Osteocyte (in vitro differentiated cells): Measurements from ENCODE around the gene REEP3. TPM values are rescaled to one million over a fixed set of nuclear protein-coding genes. Genes with fewer than 3 reads are reported as not detected.
"Not testable (repeated sequence)": the region's sequence is repeated elsewhere in the genome, so short reads cannot be mapped to it uniquely, and the experiment has no call there.

Source experiments
- DNase-seq: peaks from one replicate; pipeline ENCODE4 v3.0.0; 2021; ENCODE audit warnings: mixed read lengths; ENCODE audit not compliant: unreplicated experiment; ENCODE audit errors: extremely low spot score
- H3K27ac Mint-ChIP-seq: one replicate; pipeline ENCODE4 v1.8.0; 2021; ENCODE audit warnings: mild to moderate bottlenecking, mixed read lengths; ENCODE audit not compliant: unreplicated experiment
- H3K27me3 Mint-ChIP-seq: one replicate; pipeline ENCODE4 v1.8.0; 2021; ENCODE audit warnings: mixed read lengths; ENCODE audit not compliant: unreplicated experiment
- H3K36me3 Mint-ChIP-seq: one replicate; pipeline ENCODE4 v1.8.0; 2021; ENCODE audit warnings: mixed read lengths; ENCODE audit not compliant: unreplicated experiment
- H3K4me1 Mint-ChIP-seq: one replicate; pipeline ENCODE4 v1.8.0; 2021; ENCODE audit warnings: mixed read lengths; ENCODE audit not compliant: unreplicated experiment
- H3K4me3 Mint-ChIP-seq: one replicate; pipeline ENCODE4 v1.8.0; 2021; ENCODE audit warnings: mild to moderate bottlenecking, moderate library complexity, mixed read lengths; ENCODE audit not compliant: unreplicated experiment
- H3K9me3 Mint-ChIP-seq: one replicate; pipeline ENCODE4 v1.8.0; 2021; ENCODE audit warnings: mixed read lengths; ENCODE audit not compliant: unreplicated experiment
- CTCF ChIP-seq: fragments of 200-600 bp; sonication (generic); IDR thresholded peaks from 2 replicates; pipeline ENCODE4 v1.5.0; 2021; ENCODE audit warnings: antibody characterized with exemption, mild to moderate bottlenecking, moderate library complexity
- total RNA-seq: library from RNA; stranded (reverse); gene quantifications from 2 replicates; pipeline ENCODE4 v1.2.1, GENCODE V29; 2021

REEP3 gene
- total RNA-seq, 1 donor from 2014 or later, result 85.7 TPM

- Mint-ChIP-seq H3K9me3 (peaks cover 7% of the 10 kb centered on the region), H3K27ac (peak overlapping the region; percentile 89), H3K27me3 (no peaks in the 10 kb centered on the region), H3K4me1 (peaks cover 49% of the 10 kb centered on the region), H3K4me3 (peak overlapping the region; percentile 7), H3K36me3 (peaks cover 9% of the 10 kb centered on the region)
- no peak for DNase-seq
- TF ChIP-seq CTCF, result no peak
These were observed 28.2 kb upstream of the REEP3 start for GRCh38 chr10:63493004-63493403.

GRCh38 chr10:63494951-63495350 lies 26.2 kb upstream of the REEP3 start:
- Mint-ChIP-seq H3K4me1 (peaks cover 57% of the 10 kb centered on the region), H3K4me3 (peak overlapping the region; percentile 32), H3K9me3 (peaks cover 7% of the 10 kb centered on the region), H3K27me3 (no peaks in the 10 kb centered on the region), H3K27ac (no peak overlapping the region), H3K36me3 (peaks cover 9% of the 10 kb centered on the region)
- no peak for DNase-seq
- TF ChIP-seq CTCF, result no peak

GRCh38 chr10:63496561-63496960 lies 24.6 kb upstream of the REEP3 start:
- Mint-ChIP-seq H3K4me3 (no peak overlapping the region), H3K27me3 (no peaks in the 10 kb centered on the region), H3K4me1 (peaks cover 52% of the 10 kb centered on the region), H3K27ac (peak overlapping the region; percentile 32), H3K9me3 (peaks cover 7% of the 10 kb centered on the region), H3K36me3 (peaks cover 9% of the 10 kb centered on the region)
- no peak for DNase-seq
- TF ChIP-seq CTCF, result no peak

GRCh38 chr10:63497321-63497720 lies 23.9 kb upstream of the REEP3 start:
- H3K27ac Mint-ChIP-seq, result no peak overlapping the region

GRCh38 chr10:63498665-63499064 lies 22.5 kb upstream of the REEP3 start:
- peaks cover 46% of the 10 kb centered on the region for H3K4me1 Mint-ChIP-seq
- no peak for DNase-seq
- H3K4me3 Mint-ChIP-seq, result no peak overlapping the region
- peaks cover 7% of the 10 kb centered on the region for H3K9me3 Mint-ChIP-seq
- no peak for TF ChIP-seq CTCF
- peak overlapping the region; percentile 47 for H3K27ac Mint-ChIP-seq
- H3K27me3 Mint-ChIP-seq, result no peaks in the 10 kb centered on the region
- peaks cover 9% of the 10 kb centered on the region for H3K36me3 Mint-ChIP-seq

More at GRCh38 chr10:63497321-63497720, 23.9 kb upstream of the REEP3 start:
- H3K4me1 Mint-ChIP-seq, result peaks cover 49% of the 10 kb centered on the region
- peaks cover 9% of the 10 kb centered on the region for H3K36me3 Mint-ChIP-seq
- no peak overlapping the region for H3K4me3 Mint-ChIP-seq
- no peaks in the 10 kb centered on the region for H3K27me3 Mint-ChIP-seq
- no peak for DNase-seq
- TF ChIP-seq CTCF, result no peak
- H3K9me3 Mint-ChIP-seq, result peaks cover 7% of the 10 kb centered on the region

- H3K4me3 Mint-ChIP-seq, DNase-seq, H3K27me3 Mint-ChIP-seq, H3K36me3 Mint-ChIP-seq, H3K9me3 Mint-ChIP-seq, H3K27ac Mint-ChIP-seq: not testable (repeated sequence)
- H3K4me1 Mint-ChIP-seq, result peaks cover 50% of the 10 kb centered on the region
These were observed 20.6 kb upstream of the REEP3 start for GRCh38 chr10:63500551-63500950.
